GM12872 (cell line): Measurements from ENCODE around the gene RHCG.

Source experiments
- TF ChIP-seq, protein P1 (sequence below): IDR thresholded peaks from 3 replicates; pipeline ENCODE4 v1.5.1; 2011; ENCODE audit warnings: low read depth, mild to moderate bottlenecking, low read length, moderate library complexity; ENCODE audit not compliant: insufficient read depth

RHCG gene

DNA sequence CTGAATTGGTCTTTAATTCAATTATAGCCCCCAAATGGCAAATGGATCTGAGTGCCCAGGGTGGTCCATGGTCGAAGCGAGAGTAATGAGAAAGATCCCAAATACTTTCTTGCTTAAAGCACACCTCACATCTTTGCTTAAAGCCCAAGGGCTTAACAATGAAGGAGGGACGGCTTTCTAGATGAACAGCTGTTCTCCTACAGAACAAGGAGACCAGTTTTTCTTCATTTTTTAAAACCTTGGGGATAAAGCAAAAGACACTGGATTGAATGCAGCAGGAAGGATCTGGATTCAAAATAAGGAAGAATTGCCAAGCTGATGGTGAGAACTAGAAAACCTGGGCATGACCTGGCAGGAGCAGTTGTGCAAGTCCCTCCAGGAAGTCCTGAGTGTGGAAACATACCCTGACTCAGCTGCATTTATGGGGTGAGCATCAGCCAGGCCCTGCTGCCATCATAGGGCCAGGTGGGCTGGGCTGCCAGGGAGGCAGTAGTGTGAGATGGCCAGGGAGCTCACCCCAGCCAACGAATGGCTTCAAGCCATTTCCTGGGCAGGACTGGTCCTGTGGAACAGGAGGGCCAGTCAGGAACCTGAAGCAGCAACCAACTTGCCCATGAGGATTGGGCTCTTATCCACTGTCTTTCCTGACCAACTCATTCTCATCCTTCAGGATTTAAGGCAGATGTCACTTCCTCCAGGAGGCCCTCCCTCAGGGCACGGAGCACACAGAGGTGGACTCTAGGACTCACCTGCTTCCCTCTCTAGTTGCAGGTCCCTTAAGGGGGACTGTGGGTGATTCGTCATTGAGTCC, 18.4 kb upstream of the RHCG start:
- TF ChIP-seq, protein P1, sequence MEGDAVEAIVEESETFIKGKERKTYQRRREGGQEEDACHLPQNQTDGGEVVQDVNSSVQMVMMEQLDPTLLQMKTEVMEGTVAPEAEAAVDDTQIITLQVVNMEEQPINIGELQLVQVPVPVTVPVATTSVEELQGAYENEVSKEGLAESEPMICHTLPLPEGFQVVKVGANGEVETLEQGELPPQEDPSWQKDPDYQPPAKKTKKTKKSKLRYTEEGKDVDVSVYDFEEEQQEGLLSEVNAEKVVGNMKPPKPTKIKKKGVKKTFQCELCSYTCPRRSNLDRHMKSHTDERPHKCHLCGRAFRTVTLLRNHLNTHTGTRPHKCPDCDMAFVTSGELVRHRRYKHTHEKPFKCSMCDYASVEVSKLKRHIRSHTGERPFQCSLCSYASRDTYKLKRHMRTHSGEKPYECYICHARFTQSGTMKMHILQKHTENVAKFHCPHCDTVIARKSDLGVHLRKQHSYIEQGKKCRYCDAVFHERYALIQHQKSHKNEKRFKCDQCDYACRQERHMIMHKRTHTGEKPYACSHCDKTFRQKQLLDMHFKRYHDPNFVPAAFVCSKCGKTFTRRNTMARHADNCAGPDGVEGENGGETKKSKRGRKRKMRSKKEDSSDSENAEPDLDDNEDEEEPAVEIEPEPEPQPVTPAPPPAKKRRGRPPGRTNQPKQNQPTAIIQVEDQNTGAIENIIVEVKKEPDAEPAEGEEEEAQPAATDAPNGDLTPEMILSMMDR, result no peak

DNA sequence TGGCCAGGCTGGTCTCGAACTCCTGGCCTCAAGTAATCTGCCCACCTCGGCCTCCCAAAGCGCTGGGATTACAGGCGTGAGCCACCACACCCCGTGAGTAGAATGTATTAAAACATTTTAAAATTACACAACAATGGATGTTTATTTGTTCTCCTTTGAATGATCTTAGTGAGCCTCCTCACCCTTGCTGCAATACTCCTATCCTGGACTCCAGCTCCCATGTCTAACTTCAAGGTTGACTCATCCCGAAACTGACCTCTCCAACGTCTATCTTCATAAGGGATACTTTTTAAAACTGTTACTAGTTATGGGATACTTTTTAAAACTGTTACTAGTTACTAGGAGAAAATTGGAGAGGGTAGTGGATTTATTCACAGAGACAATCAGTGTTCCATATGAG, 17.8 kb upstream of the RHCG start:
- TF ChIP-seq, protein P1, result no peak

DNA sequence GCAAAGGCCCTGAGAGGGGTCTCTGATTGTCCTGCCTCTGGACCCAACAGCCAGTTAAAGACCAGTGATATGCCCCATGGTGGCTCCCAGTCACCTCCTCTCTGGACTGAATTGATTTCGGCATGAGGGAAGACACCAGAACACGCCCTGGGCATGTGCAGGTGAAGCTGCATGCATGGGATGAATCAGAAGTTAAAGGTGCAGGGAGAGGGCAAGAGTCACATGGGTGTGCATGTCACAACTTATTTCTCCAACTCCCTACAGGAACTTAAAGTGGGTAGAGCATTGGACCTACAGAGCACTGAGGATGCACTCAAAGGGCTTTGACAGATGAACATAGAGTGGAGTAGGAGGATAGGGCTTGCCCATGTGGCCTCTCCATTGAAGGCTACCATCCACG, 16.9 kb upstream of the RHCG start:
- TF ChIP-seq, protein P1, result no peak

DNA sequence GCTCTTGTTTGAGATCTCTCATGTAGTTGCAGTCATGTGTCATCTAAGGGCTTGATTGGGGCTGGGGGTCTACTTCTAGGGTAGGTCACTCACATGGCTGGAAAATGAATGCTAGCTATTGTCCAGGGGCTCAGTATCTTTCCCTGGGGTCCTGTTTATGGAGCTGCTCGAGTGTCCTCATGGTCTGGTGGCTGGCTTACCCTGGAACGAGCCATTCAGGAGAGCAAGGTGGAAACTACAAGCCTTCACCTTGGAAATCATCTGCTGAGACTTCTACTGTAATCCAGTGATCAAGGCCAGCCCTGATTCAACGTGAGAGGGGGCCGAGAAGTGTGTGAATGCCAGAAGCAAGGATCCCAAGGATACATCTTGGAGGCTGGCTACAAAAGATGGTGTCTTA, 16.2 kb upstream of the RHCG start:
- TF ChIP-seq, protein P1, result no peak

DNA sequence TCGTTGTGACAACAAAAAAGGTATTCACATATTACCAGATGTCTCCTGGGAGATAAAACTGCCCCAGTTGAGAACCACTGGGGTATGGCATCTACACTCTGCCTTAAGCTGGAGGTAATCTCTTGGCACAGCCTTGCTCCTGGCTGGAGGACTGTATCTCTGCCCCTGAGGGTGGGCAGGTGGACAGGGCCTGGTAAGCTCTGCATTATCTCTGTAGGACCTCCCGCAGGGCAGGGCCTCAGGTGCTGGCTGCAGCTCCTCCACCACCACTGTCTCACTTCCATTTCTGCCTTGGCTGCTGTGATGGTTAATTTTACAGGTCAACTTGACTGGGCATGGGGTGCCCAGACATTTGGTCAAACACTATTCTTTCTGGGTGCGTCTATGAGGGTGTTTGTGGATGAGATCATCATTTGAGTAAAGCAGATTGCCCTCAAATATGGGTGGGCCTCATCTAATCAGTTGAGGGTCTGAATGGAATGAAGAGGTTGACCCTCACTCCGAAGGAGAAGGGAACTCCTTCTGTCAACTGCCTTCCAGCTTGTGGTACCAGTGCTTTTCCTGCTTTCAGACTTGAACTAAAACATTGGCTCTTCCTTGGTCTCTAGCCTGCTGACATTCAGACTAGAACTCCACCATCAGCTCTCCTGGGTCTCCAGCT, 9.8 kb upstream of the RHCG start:
- TF ChIP-seq, protein P1, result no peak

DNA sequence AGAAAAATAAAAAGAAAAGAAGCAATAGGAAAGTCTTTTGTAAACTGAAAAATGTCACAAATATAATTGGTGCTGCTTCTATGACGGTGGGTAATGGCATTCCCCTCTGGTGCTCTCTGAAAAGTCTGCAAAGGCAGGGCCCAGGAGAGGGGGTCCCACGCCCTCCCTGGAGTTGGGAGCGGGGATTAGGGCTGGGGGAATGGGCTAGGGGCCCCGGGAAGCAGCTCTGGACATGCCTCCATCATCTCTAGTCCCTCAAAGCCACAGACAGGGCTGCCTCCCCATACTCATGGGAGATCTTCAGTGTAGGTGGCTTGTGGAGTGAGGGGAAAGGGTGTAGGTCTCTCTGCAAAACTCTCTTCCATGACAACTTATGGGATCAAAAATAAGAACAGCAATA, 7.8 kb upstream of the RHCG start:
- TF ChIP-seq, protein P1, result no peak

DNA sequence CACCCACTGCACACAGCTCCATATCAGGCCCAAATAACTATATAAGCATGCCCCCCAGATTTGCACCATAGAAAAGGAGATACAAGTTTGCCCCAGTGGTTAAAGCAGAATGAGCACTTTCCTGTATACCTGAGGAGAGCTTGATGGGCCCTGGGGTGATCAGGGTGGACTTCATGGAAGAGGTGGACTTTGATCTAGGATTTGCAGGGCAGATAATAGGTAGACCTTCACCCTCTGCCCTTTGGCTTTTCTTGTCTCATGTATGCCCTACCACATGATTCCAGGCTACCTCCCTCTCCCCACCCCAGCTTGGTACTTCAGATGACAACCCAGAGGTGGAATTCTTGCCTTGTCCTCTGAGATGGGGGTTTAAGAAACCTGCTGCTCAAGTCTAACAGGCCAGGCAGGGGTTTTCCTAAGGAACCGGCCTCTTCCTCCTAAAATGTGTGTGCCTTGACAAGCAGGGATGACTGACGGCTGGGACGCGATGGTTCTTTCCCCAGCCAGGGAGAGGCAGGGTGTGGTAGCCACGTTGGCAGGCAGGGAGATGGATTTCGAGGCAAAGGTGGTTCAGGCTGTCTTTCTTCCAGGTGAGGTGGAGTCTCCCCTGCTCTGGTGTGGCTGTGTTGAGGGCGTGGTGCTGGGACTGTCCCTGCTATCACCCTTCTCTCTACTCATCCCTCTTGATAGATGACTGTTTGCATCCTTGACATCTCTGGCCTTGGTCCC, 6.6 kb upstream of the RHCG start:
- TF ChIP-seq, protein P1, result no peak
